RWPE1 (cell line): ENCODE data around the gene SCYL3.

ENCODE experiments used
- CTCF ChIA-PET: fragments of 350-600 bp; sonication (Branson Sonifier 250); formaldehyde crosslinking; extraction: SDS; loops from one replicate; lab custom pipeline; 2021; lab: Yijun Ruan, JAX
- POLR2A ChIA-PET: fragments of 400-600 bp; formaldehyde crosslinking; extraction: SDS; loops from one replicate; lab custom pipeline; 2020; ENCODE audit warnings: antibody characterized with exemption; ENCODE audit not compliant: low non-redundant PET; lab: Yijun Ruan, JAX
- DNase-seq: peaks from one replicate; pipeline ENCODE4 v3.0.0; 2012; ENCODE audit warnings: low spot score
- H3K27ac ChIP-seq: fragments of 450-650 bp; 2 replicates; pipeline ENCODE4 v1.5.1; 2017
- CTCF ChIP-seq: fragments of 450-650 bp; conservative IDR thresholded peaks from 2 replicates; pipeline ENCODE4 v1.5.1; 2017; ENCODE audit warnings: low read depth, mild to moderate bottlenecking

Gene SCYL3

GRCh38 chr1:169915150-169915549 is 21.5 kb upstream of the SCYL3 start:
- ChIA-PET POLR2A (no interaction called here), CTCF (interaction anchor here (0.6 kb wide), 1 partner anchor 21 kb away, joined by 3 read pairs; the partner anchor contains the start of gene SCYL3)
- H3K27ac ChIP-seq = peak overlapping the region; percentile 54; the same call in 1 of the 2 replicates
- no peak for TF ChIP-seq CTCF
- no peak for DNase-seq

GRCh38 chr1:169914531-169914930 is 20.8 kb upstream of the SCYL3 start:
- ChIA-PET CTCF (no interaction called here), POLR2A (no interaction called here)
- no peak for TF ChIP-seq CTCF
- DNase-seq = peak; percentile 36
- peak overlapping the region; percentile 54; the same call in 1 of the 2 replicates for H3K27ac ChIP-seq

GRCh38 chr1:169909499-169909898 is 15.8 kb upstream of the SCYL3 start:
- no peak for TF ChIP-seq CTCF
- H3K27ac ChIP-seq = no peak overlapping the region
- ChIA-PET POLR2A (no interaction called here), CTCF (no interaction called here)
- no peak for DNase-seq

GRCh38 chr1:169906938-169907337 is 13.2 kb upstream of the SCYL3 start:
- ChIA-PET POLR2A (no interaction called here), CTCF (no interaction called here)
- H3K27ac ChIP-seq = no peak overlapping the region
- no peak for TF ChIP-seq CTCF
- DNase-seq = no peak

- DNase-seq = no peak
- H3K27ac ChIP-seq = no peak overlapping the region
- POLR2A ChIA-PET = no interaction called here
- no peak for TF ChIP-seq CTCF
- CTCF ChIA-PET = no interaction called here
Measured at GRCh38 chr1:169904834-169905233, 11.1 kb upstream of the SCYL3 start.

GRCh38 chr1:169902751-169903150 is 9.1 kb upstream of the SCYL3 start:
- POLR2A ChIA-PET = no interaction called here

More at GRCh38 chr1:169902751-169903150, 9.1 kb upstream of the SCYL3 start:
- no peak overlapping the region for H3K27ac ChIP-seq
- no peak for DNase-seq
- CTCF ChIA-PET = no interaction called here
- TF ChIP-seq CTCF = no peak
